PFSK-1 (cell line): ENCODE measurements around the gene EFCAB6.

Experiments
- FOXP2 ChIP-seq: optimal IDR thresholded peaks from 2 replicates; pipeline ENCODE3; 2011; ENCODE audit warnings: borderline replicate concordance, control low read depth, inconsistent platforms; ENCODE audit not compliant: insufficient read depth; ENCODE audit errors: extremely low read length, extremely low read depth
- POLR2AphosphoS5 ChIP-seq: IDR thresholded peaks from 2 replicates; pipeline ENCODE4 v1.6.1; 2012; ENCODE audit warnings: low read depth, mild to moderate bottlenecking, control low read depth, low read length, moderate library complexity
- REST ChIP-seq, 2 experiments: IDR thresholded peaks; 2 replicates each; pipeline versions ENCODE4 v1.6.1 to v1.8.0; 2011 to 2012; ENCODE audit warnings: low read depth in 2 of 2, low read length in 2 of 2, control low read depth in 1 of 2, inconsistent platforms in 1 of 2, mild to moderate bottlenecking in 1 of 2, moderate library complexity in 1 of 2; ENCODE audit not compliant: insufficient read depth in 1 of 2
- SIN3A ChIP-seq: IDR thresholded peaks from 2 replicates; pipeline ENCODE4 v1.6.1; 2012; ENCODE audit warnings: mild to moderate bottlenecking, low read length, moderate library complexity, borderline replicate concordance; ENCODE audit not compliant: insufficient read depth
- TAF1 ChIP-seq: IDR thresholded peaks from 2 replicates; pipeline ENCODE4 v1.6.1; 2012; ENCODE audit warnings: low read length, control low read depth, borderline replicate concordance; ENCODE audit not compliant: insufficient read depth

Gene EFCAB6

DNA sequence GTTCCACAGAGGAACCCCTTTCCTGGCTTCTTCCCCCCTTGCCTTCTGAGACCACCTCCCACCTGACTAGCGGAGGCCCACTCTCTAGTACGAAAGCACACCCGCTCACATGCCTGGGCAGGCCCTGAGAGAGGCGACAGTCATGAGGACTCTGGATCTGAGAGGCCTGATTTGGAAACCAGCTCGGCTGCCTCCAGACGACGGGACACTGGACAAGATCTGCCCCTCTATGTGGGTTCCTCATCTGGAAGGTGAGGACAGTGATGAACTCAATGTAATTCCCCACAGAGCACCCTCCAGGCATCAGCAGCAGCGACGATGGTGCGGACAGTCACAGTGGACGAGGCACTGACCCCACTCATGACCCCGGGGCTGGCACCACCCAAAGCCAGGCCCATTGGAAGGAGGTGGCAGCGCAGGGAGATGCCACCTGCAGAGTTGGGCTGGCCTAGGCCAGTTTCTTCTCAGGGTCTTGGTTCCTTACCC is 42.7 kb upstream of the EFCAB6 start:
- TF ChIP-seq POLR2AphosphoS5 (no peak), REST (IDR thresholded peaks at IDR 0.05; ENCODE audit: insufficient read depth in 1 of 2, low read depth in 2 of 2, low read length in 2 of 2) (no peak), SIN3A (no peak), FOXP2 (no peak), TAF1 (no peak)

- TF ChIP-seq POLR2AphosphoS5, result no peak
Measured at GRCh38 chr22:43854121-43854785, 42.1 kb upstream of the EFCAB6 start.

GRCh38 chr22:43853328-43853931 is 41.3 kb upstream of the EFCAB6 start:
- no peak for TF ChIP-seq TAF1
- TF ChIP-seq FOXP2, result no peak

DNA sequence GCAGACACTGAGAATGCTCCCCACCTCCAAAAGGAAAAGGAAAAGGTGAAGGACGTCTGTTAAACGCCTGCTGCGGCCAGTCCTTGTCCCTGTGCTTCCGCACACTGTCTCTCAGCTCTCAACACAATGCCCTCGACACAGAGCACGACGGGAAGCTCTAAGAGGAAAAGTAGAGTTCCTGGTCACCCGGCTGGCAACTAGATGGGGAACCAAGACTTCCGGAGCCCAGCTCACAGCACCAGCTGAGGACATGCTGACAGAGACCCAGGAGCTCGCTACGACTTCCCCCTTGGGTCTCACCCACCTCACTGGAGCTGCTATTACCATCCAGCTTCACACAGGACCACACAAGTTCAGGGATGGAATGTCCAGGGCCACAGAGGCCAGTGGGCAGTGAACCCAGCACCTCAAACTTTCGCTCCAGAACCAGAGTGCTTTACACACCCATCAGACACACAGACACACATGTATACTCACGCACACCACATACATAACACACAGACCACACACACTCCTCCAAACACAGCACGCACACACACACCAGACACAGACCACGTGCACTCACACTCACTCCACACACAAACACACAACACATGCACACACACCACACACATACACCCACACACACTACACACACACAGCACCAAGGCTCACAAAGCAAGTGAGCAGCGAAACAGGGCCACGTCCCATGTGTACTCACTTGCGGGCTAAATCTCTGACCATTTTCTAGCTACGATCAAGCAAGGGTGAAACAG is 40.6 kb upstream of the EFCAB6 start:
- TF ChIP-seq POLR2AphosphoS5, result no peak
- TF ChIP-seq TAF1, result no peak
- TF ChIP-seq REST (IDR thresholded peaks at IDR 0.05; ENCODE audit: insufficient read depth in 1 of 2, low read depth in 2 of 2, low read length in 2 of 2), result no peak
- TF ChIP-seq SIN3A, result no peak
- TF ChIP-seq FOXP2, result no peak

GRCh38 chr22:43851979-43852307 is 39.8 kb upstream of the EFCAB6 start:
- TF ChIP-seq POLR2AphosphoS5 (no peak), SIN3A (no peak), TAF1 (no peak), FOXP2 (no peak), REST (IDR thresholded peaks at IDR 0.05; ENCODE audit: insufficient read depth in 1 of 2, low read depth in 2 of 2, low read length in 2 of 2) (no peak)
